Breast epithelium (tissue), 4 donors: ENCODE data around the gene ATP5MK. TPM values are rescaled to one million over a fixed set of nuclear protein-coding genes. Genes with fewer than 3 reads are reported as not detected.

ENCODE experiments used
- DNase-seq, 2 donors: peaks; one replicate each; pipeline ENCODE4 v3.0.0-alpha.2; 2019; ENCODE audit warnings: low spot score in 2 of 2
- H3K27ac ChIP-seq, 2 donors: fragments of 200-600 bp; sonication (generic) in 1 of 2; one replicate each; pipeline ENCODE4 v1.5.1; 2016 to 2019; ENCODE audit warnings: mild to moderate bottlenecking in 1 of 2
- H3K27me3 ChIP-seq, 2 donors: fragments of 200-600 bp; sonication (generic) in 1 of 2; one replicate each; pipeline versions ENCODE4 v1.5.1 to v1.6.0; 2017 to 2019; ENCODE audit warnings: control low read depth in 1 of 2, mild to moderate bottlenecking in 1 of 2
- H3K36me3 ChIP-seq: fragments of 200-600 bp; one replicate; pipeline ENCODE4 v1.5.1; 2019
- H3K4me1 ChIP-seq, 2 donors: fragments of 200-600 bp; sonication (generic); one replicate each; pipeline ENCODE4 v1.5.1; 2016 to 2019; ENCODE audit warnings: control low read depth in 1 of 2
- H3K4me3 ChIP-seq, 3 donors: fragments of 200-600 bp; sonication (generic); 1 replicate in 2 of 3; 2 replicates in 1 of 3; pipeline ENCODE4 v1.5.1; 2016 to 2019; ENCODE audit warnings: mild to moderate bottlenecking in 3 of 3, moderate library complexity in 2 of 3
- H3K9me3 ChIP-seq, 2 donors: fragments of 200-600 bp; sonication (generic) in 1 of 2; one replicate each; pipeline ENCODE4 v1.5.1; 2016 to 2019; ENCODE audit warnings: control low read depth in 1 of 2
- CTCF ChIP-seq, 3 donors: fragments of 450-650 bp; IDR thresholded peaks; one replicate each; pipeline ENCODE4 v1.5.1; 2016 to 2017; ENCODE audit warnings: antibody characterized with exemption in 3 of 3, mild to moderate bottlenecking in 3 of 3, moderate library complexity in 3 of 3
- POLR2A ChIP-seq: fragments of 450-650 bp; IDR thresholded peaks from one replicate; pipeline ENCODE4 v1.6.1; 2016; ENCODE audit warnings: antibody characterized with exemption, mild to moderate bottlenecking, moderate library complexity
- POLR2AphosphoS5 ChIP-seq, 3 donors: sonication (generic); formaldehyde crosslinking; IDR thresholded peaks; one replicate each; pipeline ENCODE4 v1.6.1; 2017; ENCODE audit warnings: antibody characterized with exemption in 3 of 3
- intact Hi-C: fragments of 100-400 bp; cut with DNase I; formaldehyde crosslinking; loops from one replicate; pipeline ENCODE4 v1.15.1; 2023; ENCODE audit warnings: low total_unique reads
- total RNA-seq, 3 donors: library from RNA; depleted of rRNA; stranded (reverse); fragments of >200 nt; gene quantifications; one replicate each; pipeline ENCODE4 v1.1.0, GENCODE V29; 2016

ATP5MK gene
- total RNA-seq, 3 donors from 2014 or later: 173 to 204 (median 189) TPM

GRCh38 chr10:103431902-103432301 lies 35.6 kb upstream of the ATP5MK start:
- H3K9me3 ChIP-seq: no peaks in the 10 kb centered on the region
- no peaks in the 10 kb centered on the region for H3K27me3 ChIP-seq
- H3K36me3 ChIP-seq: no peaks in the 10 kb centered on the region
- TF ChIP-seq POLR2AphosphoS5 (IDR thresholded peaks at IDR 0.05): no peak
- no peak for TF ChIP-seq CTCF (IDR thresholded peaks at IDR 0.05)
- TF ChIP-seq POLR2A: no peak
- intact Hi-C loops: no loop called here
- no peaks in the 10 kb centered on the region for H3K4me1 ChIP-seq
- DNase-seq: no peak
- no peak overlapping the region for H3K27ac ChIP-seq
- H3K4me3 ChIP-seq: no peak overlapping the region

- Histone ChIP-seq H3K27ac (no peak overlapping the region), H3K4me1 (no peaks in the 10 kb centered on the region), H3K27me3 (no peaks in the 10 kb centered on the region), H3K4me3 (no peak overlapping the region), H3K36me3 (no peaks in the 10 kb centered on the region), H3K9me3 (no peaks in the 10 kb centered on the region)
- DNase-seq: no peak
- intact Hi-C loops: no loop called here
- TF ChIP-seq POLR2AphosphoS5 (IDR thresholded peaks at IDR 0.05) (no peak), CTCF (IDR thresholded peaks at IDR 0.05) (no peak), POLR2A (no peak)
Measured at GRCh38 chr10:103429647-103430046, 33.4 kb upstream of the ATP5MK start.

- no peak for TF ChIP-seq CTCF (IDR thresholded peaks at IDR 0.05)
- no peak for TF ChIP-seq POLR2A
- TF ChIP-seq POLR2AphosphoS5 (IDR thresholded peaks at IDR 0.05): no peak
- Histone ChIP-seq H3K27me3 (no peaks in the 10 kb centered on the region), H3K27ac (no peak overlapping the region), H3K4me1 (no peaks in the 10 kb centered on the region), H3K4me3 (no peak overlapping the region), H3K36me3 (no peaks in the 10 kb centered on the region), H3K9me3 (no peaks in the 10 kb centered on the region)
- DNase-seq: no peak
- intact Hi-C loops: no loop called here
Measured at GRCh38 chr10:103428989-103429643, 32.8 kb upstream of the ATP5MK start.

GRCh38 chr10:103427866-103428265 lies 31.6 kb upstream of the ATP5MK start:
- H3K4me1 ChIP-seq: no peaks in the 10 kb centered on the region
- intact Hi-C loops: loop anchor here (2.0 kb wide), 1 partner anchor 153 kb away; no protein-coding TSS in a partner anchor
- H3K9me3 ChIP-seq: no peaks in the 10 kb centered on the region
- H3K27ac ChIP-seq: no peak overlapping the region
- no peak for TF ChIP-seq POLR2AphosphoS5 (IDR thresholded peaks at IDR 0.05)
- TF ChIP-seq CTCF (IDR thresholded peaks at IDR 0.05): no peak
- TF ChIP-seq POLR2A: no peak
- no peak overlapping the region for H3K4me3 ChIP-seq
- no peaks in the 10 kb centered on the region for H3K27me3 ChIP-seq
- DNase-seq: no peak
- H3K36me3 ChIP-seq: peaks cover 6% of the 10 kb centered on the region

- Histone ChIP-seq H3K9me3 (no peaks in the 10 kb centered on the region), H3K4me1 (no peaks in the 10 kb centered on the region), H3K27ac (no peak overlapping the region), H3K36me3 (peaks cover 13% of the 10 kb centered on the region), H3K4me3 (no peak overlapping the region), H3K27me3 (no peaks in the 10 kb centered on the region)
- intact Hi-C loops: no loop called here
- TF ChIP-seq POLR2AphosphoS5 (IDR thresholded peaks at IDR 0.05) (no peak), CTCF (IDR thresholded peaks at IDR 0.05) (no peak), POLR2A (no peak)
- DNase-seq: no peak
Measured at GRCh38 chr10:103423748-103424147, 27.5 kb upstream of the ATP5MK start.
